GM21423 (cell line): ENCODE measurements around the gene WDR5.

Source experiments
- ATAC-seq: cut with Tn5 transposase; IDR thresholded peaks from one replicate; pipeline ENCODE4 v1.9.1; 2021; ENCODE audit warnings: mild to moderate bottlenecking, moderate library complexity; ENCODE audit not compliant: unreplicated experiment

WDR5 gene

DNA sequence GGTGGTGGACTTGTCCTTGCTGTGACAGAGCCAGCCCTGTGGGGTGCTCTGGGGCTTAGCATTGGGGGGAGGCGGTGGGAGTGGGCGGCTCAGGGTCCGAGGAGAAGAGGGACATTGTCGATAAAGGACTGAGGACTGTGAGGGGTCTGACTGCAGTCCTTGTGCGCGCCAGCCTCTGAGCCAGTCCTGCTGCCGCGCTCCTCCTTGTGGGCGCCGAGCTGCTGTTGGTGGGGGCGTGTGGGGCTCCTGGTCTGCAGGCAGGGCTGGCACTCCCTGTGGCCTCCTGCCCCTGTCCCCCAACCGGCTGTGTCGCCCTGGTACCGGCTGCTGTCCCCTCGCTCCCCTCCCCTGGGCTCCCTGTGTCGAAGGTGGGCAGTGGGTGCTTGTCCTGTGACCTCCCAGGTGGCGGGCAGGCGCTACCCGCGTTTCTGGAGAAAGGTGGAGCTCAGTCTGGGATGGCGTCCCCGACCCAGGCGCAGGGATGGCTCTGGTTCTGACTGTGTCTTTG, 21.6 kb downstream of the WDR5 start:
- ATAC-seq, result no peak

DNA sequence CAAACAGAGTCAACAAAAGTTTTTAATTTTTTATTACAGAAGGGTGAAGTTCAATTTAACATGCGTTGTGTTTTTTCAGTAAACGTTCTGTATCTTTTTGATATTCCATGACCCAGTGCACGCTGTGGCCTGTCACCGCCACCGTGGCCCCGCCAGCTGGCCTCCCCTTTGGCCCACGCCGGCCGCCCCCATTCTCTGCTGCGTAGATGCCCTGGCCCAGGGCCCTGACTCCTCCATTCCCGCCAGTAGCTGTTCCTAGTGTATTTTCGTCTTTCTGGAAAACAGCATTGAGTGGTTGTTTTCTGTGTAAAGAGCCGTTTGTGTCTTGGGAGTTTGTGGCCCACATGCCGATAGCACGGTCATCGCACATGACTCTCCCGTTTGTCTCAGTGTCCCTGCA, 22.4 kb downstream of the WDR5 start:
- no peak for ATAC-seq

GRCh38 chr9:134158753-134159392, 23.0 kb downstream of the WDR5 start:
- no peak for ATAC-seq

- no peak for ATAC-seq
Measured at GRCh38 chr9:134159566-134160245, 23.8 kb downstream of the WDR5 start.

- no peak for ATAC-seq
Measured at GRCh38 chr9:134161647-134162046, 25.8 kb downstream of the WDR5 start.

GRCh38 chr9:134162212-134162775, 26.4 kb downstream of the WDR5 start:
- ATAC-seq, result no peak

DNA sequence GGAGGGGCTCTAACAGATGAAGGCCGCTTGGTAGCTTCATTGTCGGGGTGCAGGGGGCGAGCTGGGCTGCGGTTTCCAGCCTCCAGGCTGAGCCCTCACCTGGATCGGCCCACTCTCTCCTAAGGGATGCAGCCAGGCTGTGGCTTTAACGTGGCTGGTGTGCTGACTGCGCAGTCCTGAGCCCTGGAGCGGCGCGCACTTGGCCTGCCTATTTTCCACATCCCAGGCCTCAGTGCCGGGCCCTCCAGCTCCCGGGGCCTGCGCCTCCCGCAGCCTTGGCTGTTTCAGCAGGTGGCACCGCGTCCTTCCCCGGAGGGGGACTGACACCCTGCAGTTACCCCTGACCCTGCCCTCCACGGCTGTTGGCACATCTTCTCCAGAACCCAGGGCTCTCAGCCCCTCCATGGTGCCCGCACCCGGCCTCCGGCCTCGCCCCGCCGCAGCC, 27.1 kb downstream of the WDR5 start:
- no peak for ATAC-seq

GRCh38 chr9:134163371-134164196, 27.7 kb downstream of the WDR5 start:
- no peak for ATAC-seq

DNA sequence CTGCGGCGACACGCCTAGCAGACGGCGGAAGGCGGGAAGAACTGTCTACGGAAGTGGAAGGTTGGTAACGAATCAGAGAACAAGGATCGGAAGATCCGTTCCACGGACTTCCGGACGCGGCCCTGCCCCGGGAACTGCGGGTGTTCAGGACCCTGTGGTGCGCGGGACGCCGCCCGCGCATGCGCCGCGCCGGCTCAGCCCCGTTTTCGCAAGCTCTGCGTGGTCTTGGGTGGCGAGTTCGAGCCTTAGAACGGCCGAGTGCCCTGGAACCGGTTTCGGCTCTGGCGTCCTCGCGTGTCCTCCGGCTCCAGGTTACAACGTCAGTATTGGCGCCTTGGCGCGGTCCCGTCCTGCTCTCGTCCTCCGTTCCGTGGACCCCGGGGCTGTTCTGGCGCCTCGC, 29.0 kb downstream of the WDR5 start:
- no peak for ATAC-seq

- no peak for ATAC-seq
Measured at GRCh38 chr9:134165357-134166315, 29.8 kb downstream of the WDR5 start.

DNA sequence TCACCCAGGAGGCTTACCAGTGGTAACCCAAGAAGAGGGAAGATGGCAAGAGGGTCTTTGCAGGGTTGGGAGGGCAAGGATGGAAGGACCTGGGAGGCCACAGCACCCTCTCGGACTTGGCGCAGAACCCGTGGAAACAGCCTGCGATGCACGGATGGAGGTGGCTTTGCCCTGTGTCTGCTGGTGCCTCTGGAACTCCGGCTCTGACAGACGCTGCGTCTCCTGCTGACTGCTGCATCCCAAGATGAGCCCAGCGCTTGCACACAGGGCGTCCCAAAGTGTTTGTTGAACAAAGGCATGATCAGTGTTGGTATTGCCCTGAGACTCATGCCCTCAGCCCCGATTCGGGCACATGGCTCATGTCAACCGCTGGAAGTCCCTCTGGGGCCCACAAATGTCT, 30.5 kb downstream of the WDR5 start:
- no peak for ATAC-seq

- ATAC-seq, result no peak
Measured at GRCh38 chr9:134167530-134167931, 31.6 kb downstream of the WDR5 start.

- no peak for ATAC-seq
Measured at GRCh38 chr9:134168757-134169550, 33.1 kb downstream of the WDR5 start.

DNA sequence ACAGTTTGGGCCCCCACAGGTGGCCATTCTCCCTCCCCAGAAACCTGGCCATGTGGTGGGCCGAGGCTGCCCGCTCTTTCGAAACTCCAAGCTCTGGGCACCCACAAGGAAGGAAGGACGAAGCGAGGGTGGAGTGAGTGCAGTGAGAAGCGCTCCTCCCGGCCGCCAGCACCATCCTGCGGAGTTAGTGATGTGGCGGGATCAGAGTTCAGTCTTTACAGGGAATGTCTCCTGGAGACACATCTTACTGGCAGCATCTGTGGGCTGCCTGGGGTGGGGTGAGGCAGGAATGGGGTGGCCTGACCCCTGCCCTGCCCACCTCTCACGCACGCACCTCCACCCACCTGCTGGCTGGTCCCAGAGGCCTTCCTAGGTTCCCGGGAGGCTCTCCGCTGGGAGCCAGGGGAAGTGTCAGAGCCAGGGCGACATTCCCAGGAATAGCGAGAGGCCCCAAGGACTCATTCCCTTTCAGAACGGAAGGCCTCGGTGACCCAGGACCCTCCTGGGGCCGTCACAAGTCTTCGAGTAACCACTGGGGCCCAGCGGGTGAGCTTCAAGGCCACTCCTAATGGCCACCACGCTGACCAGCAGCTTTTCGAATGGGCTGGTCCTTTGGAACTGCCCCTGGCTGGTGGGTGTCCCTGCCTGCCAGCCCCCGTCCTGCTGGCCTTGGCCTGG, 34.0 kb downstream of the WDR5 start:
- ATAC-seq, result no peak

DNA sequence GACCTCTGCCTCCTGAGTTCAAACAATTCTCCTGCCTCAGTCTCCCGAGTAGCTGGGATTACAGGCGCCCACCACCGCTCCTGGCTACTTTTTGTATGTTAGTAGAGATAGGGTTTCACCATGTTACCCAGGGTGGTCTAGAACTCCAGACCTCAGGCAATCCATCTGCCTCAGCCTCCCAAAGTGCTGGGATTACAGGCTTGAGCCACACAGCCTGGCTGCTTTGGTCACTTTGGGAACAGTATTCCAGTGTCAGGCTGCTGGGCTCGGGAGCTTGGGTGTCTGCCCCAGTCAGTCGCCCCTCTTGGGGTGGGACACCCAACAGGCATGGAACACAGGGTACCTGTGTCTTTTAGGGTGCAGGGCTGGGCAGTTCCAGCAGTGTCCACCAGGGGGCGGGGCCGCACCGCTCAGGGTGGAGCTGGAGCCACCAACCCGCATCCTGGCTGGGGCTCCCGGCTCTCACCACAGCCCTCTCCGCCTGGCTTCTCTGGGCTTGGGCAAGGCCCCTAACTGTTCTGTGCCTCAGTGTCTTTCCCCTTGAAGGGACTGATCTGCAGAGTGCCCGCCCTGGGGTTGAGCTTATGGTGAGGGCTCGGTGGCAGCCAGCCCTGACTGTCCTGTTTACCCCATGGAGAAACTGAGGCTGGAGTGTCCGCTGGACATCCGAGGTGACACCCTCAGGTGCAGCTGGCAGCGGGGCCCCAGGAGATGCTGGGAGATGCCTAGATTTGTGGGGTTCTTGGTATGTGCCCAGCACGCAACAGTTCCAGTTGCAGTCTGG, 34.8 kb downstream of the WDR5 start:
- ATAC-seq, result no peak

DNA sequence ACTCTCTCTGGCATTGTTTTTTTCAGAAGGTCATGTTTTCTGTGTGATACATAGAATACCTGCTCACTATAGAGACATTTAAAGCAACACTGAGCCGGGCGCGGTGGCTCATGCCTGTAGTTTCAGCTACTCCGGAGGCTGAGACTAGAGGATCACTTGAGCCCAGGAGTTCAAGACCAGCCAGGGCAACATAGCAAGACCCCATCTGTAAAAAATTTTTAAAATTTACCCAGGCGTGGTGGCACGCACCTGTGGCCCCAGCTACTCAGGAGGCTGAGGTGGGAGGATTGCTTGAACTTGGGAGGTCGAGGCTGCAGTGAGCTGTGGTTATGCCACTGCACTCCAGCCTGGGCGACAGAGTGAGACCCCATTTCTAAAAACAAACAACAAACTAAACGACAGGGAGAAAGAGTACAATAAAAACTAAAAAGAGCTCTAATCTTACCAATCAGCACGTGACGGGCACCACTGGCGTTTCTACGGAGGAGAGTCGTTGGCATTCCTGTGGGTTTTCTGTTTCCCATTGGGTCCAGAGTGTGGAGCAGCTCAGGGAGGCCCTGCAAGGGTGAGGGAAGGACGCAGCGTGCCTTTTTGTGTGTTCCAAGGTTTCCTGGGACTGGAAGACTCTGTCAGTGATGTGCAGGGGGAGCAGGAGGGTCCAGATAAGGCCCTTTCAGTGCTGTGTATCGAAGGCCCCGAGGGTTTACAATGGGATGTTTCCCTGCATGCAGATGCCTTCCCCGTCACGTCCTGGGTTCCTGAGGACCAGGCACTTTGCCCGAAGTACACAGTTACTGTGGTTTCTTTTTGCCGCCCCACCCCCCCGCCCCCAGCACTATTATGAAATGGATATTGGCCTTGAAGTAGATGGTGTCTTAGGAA, 35.7 kb downstream of the WDR5 start:
- no peak for ATAC-seq
